ENCODE results near the gene TMED1.

- TF ChIP-seq POLR2AphosphoS2 (IDR thresholded peaks at IDR 0.05; ENCODE audit: low read depth, low read length) (no peak), ZNF672 (CRISPR knock-in tag; IDR thresholded peaks at IDR 0.05) (no peak), CTCF (CRISPR knock-in tag; IDR thresholded peaks at IDR 0.05) (no peak), SOX6 (IDR thresholded peaks at IDR 0.05) (no peak), SOX6 (CRISPR knock-in tag; IDR thresholded peaks at IDR 0.05) (peak; percentile 32; the same call in 1 of the 2 replicates)
These were observed 45.5 kb upstream of the TMED1 start for GRCh38 chr19:10881403-10882107.
